A549 (cell line): ENCODE measurements around the gene MDGA2. TPM values are rescaled to one million over a fixed set of nuclear protein-coding genes. Genes with fewer than 3 reads are reported as not detected.

ENCODE experiments used
- ATAC-seq, 2 experiments: fragments of 200-7000 bp in 1 of 2; fragments of >200 bp in 1 of 2; cut with Nextera tagmentation in 1 of 2; cut with Tn5 transposase in 1 of 2; 3 replicates each; pipeline versions ENCODE4 v1.8.0 to v1.9.1; 2018 to 2020; ENCODE audit warnings: mild to moderate bottlenecking in 1 of 2, moderate library complexity in 1 of 2
- CTCF ChIA-PET: fragments of 300-600 bp; sonication (Branson Sonifier 250); formaldehyde crosslinking; extraction: SDS; loops from one replicate; lab custom pipeline; 2021; ENCODE audit warnings: antibody characterized with exemption, inconsistent platforms; lab: Yijun Ruan, JAX
- POLR2A ChIA-PET: fragments of 350-600 bp; formaldehyde crosslinking; extraction: SDS; loops from one replicate; lab custom pipeline; 2021; ENCODE audit warnings: antibody characterized with exemption, inconsistent platforms; lab: Yijun Ruan, JAX
- DNase-seq, 2 experiments: peaks; one replicate each; pipeline versions ENCODE4 v3.0.0 to v3.0.0-alpha.2; 2011 to 2016; ENCODE audit warnings: low read depth in 1 of 2, low spot score in 1 of 2
- FAIRE-seq: peaks from 2 replicates; lab custom pipeline; 2011; peaks lifted over from hg19 to GRCh38; lab: Jason Lieb, UNC
- H3K27ac ChIP-seq, 2 experiments: fragments of >200 bp; sonication (Bioruptor Twin); formaldehyde crosslinking; 3 replicates each; pipeline ENCODE4 v1.5.1; 2016 to 2017
- H3K4me1 ChIP-seq: fragments of >200 bp; sonication (Bioruptor Twin); formaldehyde crosslinking; 3 replicates; pipeline ENCODE4 v1.6.1; 2016
- H3K4me2 ChIP-seq: fragments of >200 bp; sonication (Bioruptor Twin); formaldehyde crosslinking; 3 replicates; pipeline ENCODE4 v1.6.1; 2016
- H3K4me3 ChIP-seq: fragments of >200 bp; sonication (Bioruptor Twin); formaldehyde crosslinking; 3 replicates; pipeline ENCODE4 v1.5.1; 2016
- H3K9me3 ChIP-seq: fragments of >200 bp; sonication (Bioruptor Twin); formaldehyde crosslinking; 3 replicates; pipeline ENCODE4 v1.6.1; 2016
- BHLHE40 ChIP-seq: IDR thresholded peaks from 2 replicates; pipeline ENCODE4 v1.6.1; 2012; ENCODE audit warnings: low read depth, low read length, inconsistent platforms
- CHD2 ChIP-seq: fragments of 150-350 bp; IDR thresholded peaks from 2 replicates; pipeline ENCODE4 v1.6.1; 2014; ENCODE audit warnings: low read length; ENCODE audit not compliant: partially characterized antibody
- CTCF ChIP-seq: fragments of >200 bp; sonication (Bioruptor Twin); formaldehyde crosslinking; IDR thresholded peaks from 3 replicates; pipeline ENCODE4 v1.5.1; 2016
- E2F6 ChIP-seq: IDR thresholded peaks from 2 replicates; pipeline ENCODE4 v1.6.1; 2012; ENCODE audit warnings: low read depth, borderline replicate concordance
- EHF ChIP-seq: fragments of 250-450 bp; sonication (Bioruptor Pico); IDR thresholded peaks from 2 replicates; pipeline ENCODE4 v1.5.0; 2020; ENCODE audit warnings: mild to moderate bottlenecking
- FOSB ChIP-seq: fragments of 250-450 bp; sonication (Bioruptor Pico); IDR thresholded peaks from 2 replicates; pipeline ENCODE4 v1.5.0; 2020; ENCODE audit warnings: mild to moderate bottlenecking, moderate library complexity
- FOSL2 ChIP-seq, 2 experiments: fragments of 450-650 bp in 1 of 2; fragments of >200 bp in 1 of 2; sonication (Bioruptor Twin) in 1 of 2; formaldehyde crosslinking; IDR thresholded peaks; 2 replicates each; pipeline versions ENCODE4 v1.5.0 to v1.6.1; 2016 to 2020; ENCODE audit warnings: mild to moderate bottlenecking in 1 of 2, moderate library complexity in 1 of 2
- HOXA7 ChIP-seq: fragments of 250-450 bp; sonication (Bioruptor Pico); IDR thresholded peaks from 2 replicates; pipeline ENCODE4 v1.5.0; 2020; ENCODE audit warnings: mild to moderate bottlenecking, moderate library complexity
- HOXB13 ChIP-seq: fragments of 250-450 bp; sonication (Bioruptor Pico); IDR thresholded peaks from 2 replicates; pipeline ENCODE4 v1.5.0; 2020; ENCODE audit warnings: low read depth, mild to moderate bottlenecking, moderate library complexity
- JUN ChIP-seq, 2 experiments: fragments of >200 bp; sonication (Bioruptor Twin); formaldehyde crosslinking; IDR thresholded peaks; 2 replicates in 1 of 2; 3 replicates in 1 of 2; pipeline ENCODE4 v1.6.1; 2016 to 2017
- JUNB ChIP-seq: fragments of >200 bp; sonication (Bioruptor Twin); formaldehyde crosslinking; IDR thresholded peaks from 2 replicates; pipeline ENCODE4 v1.6.1; 2016
- KDM1A ChIP-seq: fragments of 200-600 bp; sonication (generic); IDR thresholded peaks from 2 replicates; pipeline ENCODE4 v1.6.1; 2016; ENCODE audit warnings: low read depth, mild to moderate bottlenecking
- MAZ ChIP-seq: fragments of 150-350 bp; IDR thresholded peaks from 2 replicates; pipeline ENCODE4 v1.6.1; 2014; ENCODE audit warnings: antibody characterized with exemption, low read depth, low read length, borderline replicate concordance
- MYC ChIP-seq: IDR thresholded peaks from 2 replicates; pipeline ENCODE4 v1.6.1; 2012; ENCODE audit warnings: mild to moderate bottlenecking, inconsistent platforms, low read length, improper control_type of control experiment, borderline replicate concordance
- NFE2L2 ChIP-seq: fragments of 150-350 bp; conservative IDR thresholded peaks from 2 replicates; pipeline ENCODE4 v1.6.1; 2014; ENCODE audit warnings: low read length
- NR3C1 ChIP-seq: fragments of >200 bp; sonication (Bioruptor Twin); formaldehyde crosslinking; IDR thresholded peaks from 3 replicates; pipeline ENCODE4 v1.6.1; 2017
- RAD21 ChIP-seq, 2 experiments: fragments of >200 bp in 1 of 2; sonication (Bioruptor Twin) in 1 of 2; formaldehyde crosslinking in 1 of 2; IDR thresholded peaks in 1 of 2; conservative IDR thresholded peaks in 1 of 2; 2 replicates in 1 of 2; 3 replicates in 1 of 2; pipeline ENCODE4 v1.6.1; 2012 to 2018; ENCODE audit warnings: inconsistent platforms in 1 of 2
- RNF2 ChIP-seq: fragments of 200-600 bp; sonication (generic); IDR thresholded peaks from 2 replicates; pipeline ENCODE4 v1.6.1; 2016; ENCODE audit warnings: low read depth, mild to moderate bottlenecking, antibody characterized with exemption, moderate library complexity, borderline replicate concordance
- TP53 ChIP-seq: fragments of 250-450 bp; sonication (Bioruptor Pico); IDR thresholded peaks from 2 replicates; pipeline ENCODE4 v1.5.0; 2021; ENCODE audit warnings: mild to moderate bottlenecking, moderate library complexity
- ZFP36 ChIP-seq: fragments of 450-650 bp; IDR thresholded peaks from 2 replicates; pipeline ENCODE4 v1.6.1; 2014; ENCODE audit warnings: borderline replicate concordance; ENCODE audit not compliant: partially characterized antibody
- ZSCAN20 ChIP-seq: fragments of 250-450 bp; sonication (Bioruptor Pico); IDR thresholded peaks from 2 replicates; pipeline ENCODE4 v1.8.0; 2022; ENCODE audit warnings: mild to moderate bottlenecking, moderate library complexity
- WGBS: methylation state at CpG from one replicate; pipeline ENCODE4 v1.1.6; 2017; ENCODE audit errors: missing lambda C conversion rate; 5-methylcytosine and 5-hydroxymethylcytosine counted together
- polyA plus RNA-seq, 4 experiments: library from polyadenylated mRNA; depleted of rRNA in 3 of 4; stranded (reverse); fragments of >200 nt; fragmentation: RNase III in 1 of 4; extraction: RNeasy Plus Mini Kit Qiagen cat#74134 plus additional on column Dnase treatment in 1 of 4; gene quantifications; 2 replicates in 3 of 4; 3 replicates in 1 of 4; pipeline ENCODE4 v1.2.3, GENCODE V29; 2011 to 2017

Gene MDGA2
- polyA plus RNA-seq, 2 of the 4 experiments (the other 2 are of a cell fraction): 0.08 to 0.12 TPM

DNA sequence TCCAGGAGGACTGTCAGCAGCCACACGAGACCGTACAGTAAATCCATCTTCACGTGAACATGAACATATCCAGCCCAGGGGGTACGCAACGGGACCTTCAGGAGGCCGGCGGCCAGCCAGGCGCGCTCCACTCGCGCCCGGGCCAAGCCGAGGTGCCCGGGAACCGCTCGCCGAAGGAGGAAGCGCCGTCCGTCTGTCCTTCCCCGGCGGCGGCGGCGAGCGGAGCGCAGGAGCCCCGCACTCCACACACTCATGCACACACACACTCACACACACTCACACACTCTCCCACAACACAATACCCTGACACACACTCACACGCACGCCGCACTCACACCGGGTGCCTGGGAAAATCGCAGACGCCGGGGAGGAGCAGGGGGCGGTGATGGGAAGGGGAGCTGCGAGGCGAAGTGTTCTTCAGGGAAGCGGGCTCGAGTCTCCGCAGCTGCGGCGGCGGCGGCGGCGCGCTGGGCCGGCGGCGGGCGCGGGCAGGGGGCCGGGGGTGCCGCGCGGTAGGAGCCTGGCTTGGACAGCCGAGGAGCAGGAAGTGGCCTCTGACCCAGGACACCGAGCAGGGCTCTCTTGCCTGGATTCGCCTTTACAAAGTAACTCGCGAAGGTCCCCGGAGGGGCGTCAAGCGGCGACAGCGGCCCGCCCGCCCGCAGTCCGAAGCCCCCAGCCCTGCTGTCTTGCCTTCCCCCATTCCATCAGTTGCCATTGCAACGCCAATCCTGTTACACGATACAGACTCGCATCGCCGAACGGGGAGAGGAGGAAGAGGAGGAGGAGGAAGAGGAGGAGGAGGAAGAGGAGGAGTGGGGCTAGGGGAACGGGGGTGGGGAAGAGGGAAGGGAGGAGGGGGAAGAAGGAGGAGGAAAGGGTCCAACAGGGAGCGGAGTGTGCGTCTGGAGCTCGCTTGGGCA is 601 bp downstream of the MDGA2 start:
- Histone ChIP-seq H3K9me3 (no peaks in the 10 kb centered on the region), H3K4me3 (peak overlapping the region; percentile 34; the same call in 2 of the 3 replicates), H3K27ac (no peak overlapping the region), H3K4me2 (peak overlapping the region; percentile 77), H3K4me1 (peaks cover 5% of the 10 kb centered on the region; the same call in 1 of the 3 replicates)
- no peak; a peak in 1 of 6 replicates for ATAC-seq
- TF ChIP-seq HOXA7 (CRISPR knock-in tag) (no peak), MYC (no peak), FOSB (CRISPR knock-in tag) (no peak), JUN (IDR thresholded peaks at IDR 0.05) (no peak), CTCF (no peak), JUNB (no peak), FOSL2 (IDR thresholded peaks at IDR 0.05) (no peak), FOSL2 (CRISPR knock-in tag; IDR thresholded peaks at IDR 0.05) (no peak), BHLHE40 (no peak)
- POLR2A ChIA-PET: no interaction called here
- DNase-seq: no peak
- no peak for FAIRE-seq
- WGBS: 24% methylated on average over 37 of the region's 81 CpGs
- CTCF ChIA-PET: no interaction called here

DNA sequence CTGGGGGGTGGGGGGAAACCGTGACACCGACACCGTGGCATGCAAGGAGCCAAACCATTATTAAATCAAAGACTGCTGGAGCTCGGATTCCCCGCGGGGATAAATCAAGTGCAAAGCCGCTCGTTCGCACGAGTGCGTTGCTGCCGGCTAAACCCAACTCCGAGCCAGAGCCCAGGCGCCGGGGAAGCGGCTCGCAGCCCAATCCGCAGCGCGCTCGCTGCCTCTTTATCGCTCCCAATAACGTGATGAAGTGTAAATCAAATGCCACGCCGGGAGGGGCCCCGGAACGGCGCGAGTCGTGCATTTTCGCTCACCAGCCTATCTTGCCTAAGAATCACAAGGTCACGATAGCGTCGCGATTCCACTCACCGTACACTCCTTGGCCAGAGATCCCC is 1.3 kb downstream of the MDGA2 start:
- peaks cover 5% of the 10 kb centered on the region; the same call in 1 of the 3 replicates for H3K4me1 ChIP-seq
- FAIRE-seq (no peak), DNase-seq (no peak), ATAC-seq (no peak)
- TF ChIP-seq ZFP36 (no peak), KDM1A (no peak), RAD21 (conservative IDR thresholded peaks at IDR 0.05 in 1 of 2, IDR thresholded peaks at IDR 0.05 in 1 of 2) (no peak), RNF2 (no peak), ZSCAN20 (no peak), EHF (CRISPR knock-in tag) (no peak), TP53 (CRISPR knock-in tag) (no peak), NR3C1 (no peak), E2F6 (no peak), HOXA7 (CRISPR knock-in tag) (no peak)
- H3K4me3 ChIP-seq: no peak overlapping the region; the same call in 2 of the 3 replicates
- WGBS: 9% methylated on average over 16 of the region's 36 CpGs
- CTCF ChIA-PET: no interaction called here
- POLR2A ChIA-PET: no interaction called here
- peak overlapping the region; percentile 77 for H3K4me2 ChIP-seq
- no peaks in the 10 kb centered on the region for H3K9me3 ChIP-seq
- H3K27ac ChIP-seq: no peak overlapping the region

DNA sequence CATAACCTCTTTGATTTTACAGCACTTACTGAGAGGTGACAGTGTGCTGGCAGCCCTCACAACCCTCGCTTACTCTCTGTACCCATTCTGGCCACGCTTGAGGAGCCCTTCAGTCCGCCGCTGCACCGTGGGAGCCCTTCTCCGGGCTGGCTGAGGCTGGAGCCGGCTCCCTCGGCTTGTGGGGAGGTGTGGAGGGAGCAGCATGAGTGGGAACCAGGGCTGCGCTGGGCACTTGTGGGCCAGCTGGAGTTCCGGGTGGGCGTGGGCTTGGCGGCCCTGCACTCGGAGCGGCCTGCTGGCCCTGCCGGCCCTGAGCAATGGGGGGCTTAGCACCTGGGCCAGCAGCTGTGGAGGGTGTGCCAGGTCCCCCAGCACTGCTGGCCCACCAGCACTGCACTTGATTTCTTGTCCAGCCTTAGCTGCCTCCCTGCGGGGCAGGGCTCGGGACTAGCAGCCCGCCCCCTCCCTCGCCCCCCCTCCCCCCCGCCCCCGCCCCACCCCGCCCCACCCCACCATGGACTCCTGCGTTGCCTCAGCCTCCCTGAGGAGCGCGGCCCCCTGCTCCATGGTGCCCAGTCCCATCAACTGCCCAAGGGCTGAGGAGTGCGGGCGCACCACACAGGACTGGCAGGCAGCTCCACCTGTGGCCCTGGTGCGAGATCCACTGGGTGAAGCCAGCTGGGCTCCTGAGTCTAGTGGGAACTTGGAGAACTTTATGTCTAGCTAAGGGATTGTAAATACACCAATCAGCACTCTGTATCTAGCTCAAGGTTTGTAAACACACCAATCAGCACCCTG is 9.9 kb downstream of the MDGA2 start:
- H3K4me3 ChIP-seq: no peak overlapping the region
- no peak overlapping the region for H3K27ac ChIP-seq
- ATAC-seq (no peak), FAIRE-seq (no peak), DNase-seq (no peak)
- WGBS: 43% methylated on average over 9 of the region's 28 CpGs
- ChIA-PET POLR2A (no interaction called here), CTCF (no interaction called here)
- no peaks in the 10 kb centered on the region for H3K9me3 ChIP-seq
- no peaks in the 10 kb centered on the region for H3K4me1 ChIP-seq
- H3K4me2 ChIP-seq: no peak overlapping the region
- TF ChIP-seq E2F6 (no peak), CTCF (no peak), KDM1A (no peak), CHD2 (no peak), MAZ (no peak), NFE2L2 (no peak), HOXB13 (CRISPR knock-in tag) (no peak), JUN (IDR thresholded peaks at IDR 0.05) (no peak)
